ENCODE measurements around the gene C3orf70.

DNA sequence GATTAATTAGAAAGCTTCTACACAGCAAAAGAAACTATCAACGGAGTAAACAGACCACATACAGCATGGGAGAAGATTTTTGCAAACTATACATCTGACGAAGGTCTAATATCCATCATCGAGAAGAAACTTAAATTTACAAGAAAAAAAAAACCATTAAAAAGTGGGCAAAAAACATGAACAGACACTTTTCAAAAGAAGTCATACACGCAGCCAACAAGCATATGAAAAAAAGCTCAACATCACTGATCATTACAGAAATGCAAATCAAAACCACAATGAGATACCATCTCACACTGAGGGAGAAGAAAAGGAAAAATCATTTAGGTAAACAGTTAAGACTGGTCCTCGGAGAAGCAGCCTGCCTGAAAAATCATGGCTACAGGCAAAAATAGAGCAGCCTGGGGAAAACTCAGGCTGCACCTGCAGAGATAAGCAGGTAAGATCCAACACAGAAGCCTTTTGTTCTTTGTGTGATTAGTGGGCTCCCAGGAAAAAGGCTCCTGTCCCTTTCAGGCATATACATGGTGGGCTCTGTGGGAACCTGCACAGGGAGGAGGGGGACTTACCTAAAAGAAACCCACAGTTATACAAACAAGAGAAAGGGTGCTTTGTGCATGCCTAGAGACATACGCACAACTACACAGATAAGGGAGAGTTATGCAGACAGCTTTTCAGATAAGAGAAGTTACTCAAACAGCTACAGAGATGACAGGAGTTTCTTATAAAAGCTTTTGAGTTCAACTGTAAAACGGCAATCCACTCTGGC, 49.3 kb downstream of the C3orf70 start:
- no peak for TF ChIP-seq CTCF (IDR thresholded peaks at IDR 0.05)
- TF ChIP-seq POLR2A (IDR thresholded peaks at IDR 0.05) = no peak

Data from heart left ventricle (tissue), 13 donors.